ENCODE results near the gene BCAR3. TPM values are rescaled to one million over a fixed set of nuclear protein-coding genes. Genes with fewer than 3 reads are reported as not detected.

BCAR3 gene
- total RNA-seq, 1 donor from 2014 or later, result 59.5 TPM

- Mint-ChIP-seq H3K9me3 (no peaks in the 10 kb centered on the region), H3K4me3 (peak overlapping the region; percentile 29), H3K36me3 (ENCODE audit: low read depth) (no peaks in the 10 kb centered on the region), H3K27ac (peak overlapping the region; percentile 28), H3K4me1 (peaks cover 47% of the 10 kb centered on the region), H3K27me3 (no peaks in the 10 kb centered on the region)
- no peak for DNase-seq
- ChIA-PET CTCF (interaction anchor here (1.3 kb wide), 1 partner anchor 15 kb away, joined by 3 read pairs; no protein-coding TSS in a partner anchor), POLR2A (interaction anchor here (0.6 to 1.5 kb wide), 6 partner anchors 8 to 37 kb away, joined by 3 to 7 read pairs (median 3); partner anchors contain the start of gene BCAR3)
- TF ChIP-seq, protein P1, sequence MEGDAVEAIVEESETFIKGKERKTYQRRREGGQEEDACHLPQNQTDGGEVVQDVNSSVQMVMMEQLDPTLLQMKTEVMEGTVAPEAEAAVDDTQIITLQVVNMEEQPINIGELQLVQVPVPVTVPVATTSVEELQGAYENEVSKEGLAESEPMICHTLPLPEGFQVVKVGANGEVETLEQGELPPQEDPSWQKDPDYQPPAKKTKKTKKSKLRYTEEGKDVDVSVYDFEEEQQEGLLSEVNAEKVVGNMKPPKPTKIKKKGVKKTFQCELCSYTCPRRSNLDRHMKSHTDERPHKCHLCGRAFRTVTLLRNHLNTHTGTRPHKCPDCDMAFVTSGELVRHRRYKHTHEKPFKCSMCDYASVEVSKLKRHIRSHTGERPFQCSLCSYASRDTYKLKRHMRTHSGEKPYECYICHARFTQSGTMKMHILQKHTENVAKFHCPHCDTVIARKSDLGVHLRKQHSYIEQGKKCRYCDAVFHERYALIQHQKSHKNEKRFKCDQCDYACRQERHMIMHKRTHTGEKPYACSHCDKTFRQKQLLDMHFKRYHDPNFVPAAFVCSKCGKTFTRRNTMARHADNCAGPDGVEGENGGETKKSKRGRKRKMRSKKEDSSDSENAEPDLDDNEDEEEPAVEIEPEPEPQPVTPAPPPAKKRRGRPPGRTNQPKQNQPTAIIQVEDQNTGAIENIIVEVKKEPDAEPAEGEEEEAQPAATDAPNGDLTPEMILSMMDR (IDR thresholded peaks at IDR 0.05), result no peak
- intact Hi-C loops (cut with micrococcal nuclease), result loop anchor here (10.0 kb wide), 3 partner anchors 345 to 725 kb away; partner anchors contain the start of genes ABCD3 and DR1
- ATAC-seq (ENCODE audit: low read depth), result no peak
These were observed 8.0 kb upstream of the BCAR3 start for GRCh38 chr1:93689521-93690223.

DNA sequence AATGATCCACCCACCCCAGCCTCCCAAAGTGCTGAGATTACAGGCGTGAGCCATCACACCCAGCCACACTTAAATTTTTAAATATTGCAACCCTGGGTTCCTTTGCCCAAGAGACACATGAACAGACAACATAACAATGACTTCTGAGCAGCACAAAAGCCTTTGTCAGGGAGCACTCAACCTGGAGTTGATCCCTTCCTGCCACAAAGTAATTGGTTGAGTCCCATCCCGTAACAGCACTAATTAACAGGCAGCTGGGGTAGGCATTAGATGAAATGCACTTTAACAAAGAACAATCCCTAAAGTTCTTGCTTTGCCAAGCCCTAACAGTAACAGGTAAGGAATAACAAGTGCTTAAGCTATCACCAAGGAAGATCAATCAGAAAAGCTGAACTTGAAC, 5.9 kb upstream of the BCAR3 start:
- H3K36me3 Mint-ChIP-seq (ENCODE audit: low read depth), result no peaks in the 10 kb centered on the region
- H3K27ac Mint-ChIP-seq, result no peak overlapping the region
- H3K9me3 Mint-ChIP-seq, result no peaks in the 10 kb centered on the region
- no peaks in the 10 kb centered on the region for H3K27me3 Mint-ChIP-seq
- CTCF ChIA-PET, result interaction anchor here (1.0 to 1.5 kb wide), 2 partner anchors 17 to 63 kb away, joined by 4 to 5 read pairs; no protein-coding TSS in a partner anchor
- intact Hi-C loops (cut with micrococcal nuclease), result loop anchor here (10.0 kb wide), 2 partner anchors 343 to 727 kb away; partner anchors contain the start of genes ABCD3 and DR1
- TF ChIP-seq, protein P1 (IDR thresholded peaks at IDR 0.05), result no peak
- H3K4me1 Mint-ChIP-seq, result peaks cover 62% of the 10 kb centered on the region
- ATAC-seq (ENCODE audit: low read depth) (no peak), DNase-seq (no peak)
- POLR2A ChIA-PET, result interaction anchor here (0.5 to 1.2 kb wide), 2 partner anchors 17 to 223 kb away, joined by 3 to 4 read pairs; no protein-coding TSS in a partner anchor
- H3K4me3 Mint-ChIP-seq, result no peak overlapping the region

DNA sequence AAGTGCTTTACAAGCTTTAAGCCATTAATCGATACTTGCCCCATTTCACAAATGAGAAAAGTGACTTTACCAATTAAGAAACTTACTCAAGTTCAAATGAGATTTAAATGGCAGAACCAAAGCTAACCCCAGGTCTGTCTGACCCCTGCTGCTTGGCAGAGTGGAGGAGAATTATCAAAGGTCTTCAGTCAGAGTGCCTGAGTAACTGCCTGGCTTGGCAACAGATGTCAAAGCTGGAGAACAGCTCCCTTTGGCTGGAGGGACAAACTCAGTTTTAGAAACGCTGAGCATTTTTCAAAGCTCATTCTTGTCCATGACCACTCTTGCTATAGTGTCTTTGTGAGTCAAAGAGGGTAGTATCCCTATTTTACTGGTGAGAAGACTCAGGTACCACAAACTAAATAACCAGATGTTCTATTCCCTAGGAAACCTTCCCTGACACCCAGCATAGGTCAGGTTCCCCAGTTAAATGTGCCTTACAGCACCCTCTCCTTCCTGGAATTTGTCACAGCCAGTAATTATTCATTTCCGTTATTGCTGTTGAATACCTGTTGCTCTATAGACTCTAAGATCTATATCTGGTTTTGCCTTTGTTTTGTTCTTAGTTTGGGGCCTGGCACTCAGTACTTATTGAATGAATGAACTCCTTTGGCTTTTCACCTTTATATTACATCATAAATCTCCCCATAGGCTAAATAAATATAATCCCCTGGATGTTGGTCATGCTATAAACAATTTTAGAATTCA, 5.0 kb upstream of the BCAR3 start:
- CTCF ChIA-PET, result interaction anchor here (1.0 to 4.2 kb wide), 3 partner anchors 13 to 127 kb away, joined by 3 to 21 read pairs (median 4); no protein-coding TSS in a partner anchor
- TF ChIP-seq, protein P1 (IDR thresholded peaks at IDR 0.05), result no peak
- H3K9me3 Mint-ChIP-seq, result no peaks in the 10 kb centered on the region

DNA sequence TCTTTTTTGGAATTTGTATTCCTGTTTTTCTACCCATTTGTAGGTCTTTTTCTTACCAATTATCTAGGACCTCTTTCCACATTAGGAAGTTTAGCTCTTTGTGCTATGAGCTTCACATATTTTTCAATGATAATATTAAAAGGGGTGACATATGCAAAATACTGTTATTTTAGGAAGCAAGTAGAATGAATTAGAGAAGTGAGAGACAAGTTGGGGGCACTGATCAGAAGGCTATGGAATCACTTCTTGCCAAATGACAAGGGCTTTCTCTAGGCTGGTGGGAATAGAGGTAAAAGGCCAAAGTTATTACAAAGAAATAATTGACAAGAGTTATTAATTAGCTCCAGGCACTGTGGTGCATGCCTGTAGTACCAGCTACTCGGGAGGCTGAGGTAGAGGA, 4.3 kb upstream of the BCAR3 start:
- no peaks in the 10 kb centered on the region for H3K9me3 Mint-ChIP-seq
- POLR2A ChIA-PET, result interaction anchor here (0.5 to 2.0 kb wide), 7 partner anchors 18 to 708 kb away, joined by 3 to 9 read pairs (median 3); no protein-coding TSS in a partner anchor
- no peak overlapping the region for H3K27ac Mint-ChIP-seq
- ATAC-seq (ENCODE audit: low read depth) (no peak), DNase-seq (no peak)
- H3K36me3 Mint-ChIP-seq (ENCODE audit: low read depth), result peaks cover 3% of the 10 kb centered on the region
- intact Hi-C loops (cut with micrococcal nuclease), result loop anchor here (10.0 kb wide), 2 partner anchors 341 to 729 kb away; partner anchors contain the start of genes ABCD3 and DR1
- CTCF ChIA-PET, result interaction anchor here (1.0 to 4.2 kb wide), 3 partner anchors 14 to 128 kb away, joined by 3 to 21 read pairs (median 4); no protein-coding TSS in a partner anchor
- H3K4me1 Mint-ChIP-seq, result peaks cover 70% of the 10 kb centered on the region
- no peaks in the 10 kb centered on the region for H3K27me3 Mint-ChIP-seq
- TF ChIP-seq, protein P1 (IDR thresholded peaks at IDR 0.05), result no peak
- H3K4me3 Mint-ChIP-seq, result peak overlapping the region; percentile 26

More for the DNA sequence above, 5.0 kb upstream of the BCAR3 start:
- Mint-ChIP-seq H3K4me3 (peak overlapping the region; percentile 26), H3K36me3 (ENCODE audit: low read depth) (peaks cover 3% of the 10 kb centered on the region), H3K4me1 (peaks cover 70% of the 10 kb centered on the region), H3K27me3 (no peaks in the 10 kb centered on the region), H3K27ac (peak overlapping the region; percentile 41)
- POLR2A ChIA-PET, result interaction anchor here (0.8 to 2.0 kb wide), 3 partner anchors 20 to 127 kb away, joined by 3 to 9 read pairs (median 3); no protein-coding TSS in a partner anchor
- intact Hi-C loops (cut with micrococcal nuclease), result loop anchor here (10.0 kb wide), 2 partner anchors 342 to 728 kb away; partner anchors contain the start of genes ABCD3 and DR1
- no peak for DNase-seq
- ATAC-seq (ENCODE audit: low read depth), result no peak

All from activated B cell treated with CpG ODN at 0.5 μM for 24 hours (primary cell).